Stomach (tissue), 9 donors: ENCODE data around the gene ANKS1A. TPM values are rescaled to one million over a fixed set of nuclear protein-coding genes. Genes with fewer than 3 reads are reported as not detected.

ENCODE experiments used
- DNase-seq, 2 donors: peaks; one replicate each; pipeline versions ENCODE4 v3.0.0 to v3.0.0-alpha.2; 2013 to 2019
- H3K27ac ChIP-seq, 5 donors: fragments of 200-600 bp in 4 of 5; sonication (generic) in 4 of 5; one replicate each; pipeline ENCODE4 v1.5.1; 2013 to 2019; ENCODE audit warnings: mild to moderate bottlenecking in 1 of 5, moderate library complexity in 1 of 5
- H3K27me3 ChIP-seq, 3 donors: fragments of 200-600 bp; sonication (generic); one replicate each; pipeline ENCODE4 v1.5.1; 2017 to 2019; ENCODE audit warnings: mixed run types in 1 of 3
- H3K36me3 ChIP-seq, 4 donors: fragments of 200-600 bp; sonication (generic); 1 replicate in 3 of 4; 2 replicates in 1 of 4; pipeline ENCODE4 v1.5.1; 2016 to 2019
- H3K4me1 ChIP-seq, 4 donors: fragments of 200-600 bp; sonication (generic); one replicate each; pipeline ENCODE4 v1.5.1; 2016 to 2019
- H3K4me3 ChIP-seq, 4 donors: fragments of 200-600 bp; sonication (generic) in 3 of 4; one replicate each; pipeline ENCODE4 v1.5.1; 2016 to 2019; ENCODE audit warnings: mild to moderate bottlenecking in 1 of 4
- H3K9me3 ChIP-seq, 4 donors: fragments of 200-600 bp; sonication (generic); one replicate each; pipeline ENCODE4 v1.5.1; 2016 to 2019
- EP300 ChIP-seq: sonication (generic); formaldehyde crosslinking; IDR thresholded peaks from one replicate; pipeline ENCODE4 v1.6.1; 2017; ENCODE audit warnings: antibody characterized with exemption
- POLR2A ChIP-seq, 4 donors: fragments of 450-650 bp; IDR thresholded peaks; one replicate each; pipeline ENCODE4 v1.6.1; 2016; ENCODE audit warnings: antibody characterized with exemption in 4 of 4, control low read depth in 2 of 4, mild to moderate bottlenecking in 1 of 4, moderate library complexity in 1 of 4
- POLR2AphosphoS5 ChIP-seq, 3 donors: sonication (generic); formaldehyde crosslinking; IDR thresholded peaks; one replicate each; pipeline ENCODE4 v1.6.1; 2016; ENCODE audit warnings: antibody characterized with exemption in 3 of 3
- WGBS, 5 donors: extraction: QIAGEN DNeasy Blood & Tissue Kit in 3 of 5; methylation state at CpG; one replicate each; pipeline versions ENCODE4 v1.1.5 to v1.1.7; 2013 to 2018; 5-methylcytosine and 5-hydroxymethylcytosine counted together
- intact Hi-C: fragments of 100-400 bp; cut with DNase I; formaldehyde crosslinking; loops from one replicate; pipeline ENCODE4 v1.15.1; 2023; ENCODE audit warnings: low total_unique reads
- polyA plus RNA-seq, 3 donors: library from polyadenylated mRNA; stranded (reverse); fragments of 200-250 nt; gene quantifications; one replicate each; pipeline ENCODE4 v1.2.3, GENCODE V29; 2013
- total RNA-seq, 5 donors: library from RNA; depleted of rRNA; stranded (reverse); fragments of >200 nt; gene quantifications; one replicate each; pipeline versions ENCODE4 v1.1.0 to v1.2.3, GENCODE V29; 2014 to 2016
- TF ChIP-seq, protein P1 (sequence below), 7 experiments: fragments of 450-650 bp in 4 of 7; fragments of 200-600 bp in 3 of 7; sonication (generic) in 3 of 7; IDR thresholded peaks; one replicate each; pipeline ENCODE4 v1.5.1; 2016 to 2019; ENCODE audit warnings: antibody characterized with exemption in 7 of 7, control low read depth in 2 of 7, mild to moderate bottlenecking in 1 of 7
- donor health status: healthy with polysubstance abuse.
- donor health status: Bipolar disorder and iron deficiency.
- donor health status: healthy.

Gene ANKS1A
- total and polyA plus RNA-seq, 8 donors: 6.1 to 40.6 (median 21.5) TPM

DNA sequence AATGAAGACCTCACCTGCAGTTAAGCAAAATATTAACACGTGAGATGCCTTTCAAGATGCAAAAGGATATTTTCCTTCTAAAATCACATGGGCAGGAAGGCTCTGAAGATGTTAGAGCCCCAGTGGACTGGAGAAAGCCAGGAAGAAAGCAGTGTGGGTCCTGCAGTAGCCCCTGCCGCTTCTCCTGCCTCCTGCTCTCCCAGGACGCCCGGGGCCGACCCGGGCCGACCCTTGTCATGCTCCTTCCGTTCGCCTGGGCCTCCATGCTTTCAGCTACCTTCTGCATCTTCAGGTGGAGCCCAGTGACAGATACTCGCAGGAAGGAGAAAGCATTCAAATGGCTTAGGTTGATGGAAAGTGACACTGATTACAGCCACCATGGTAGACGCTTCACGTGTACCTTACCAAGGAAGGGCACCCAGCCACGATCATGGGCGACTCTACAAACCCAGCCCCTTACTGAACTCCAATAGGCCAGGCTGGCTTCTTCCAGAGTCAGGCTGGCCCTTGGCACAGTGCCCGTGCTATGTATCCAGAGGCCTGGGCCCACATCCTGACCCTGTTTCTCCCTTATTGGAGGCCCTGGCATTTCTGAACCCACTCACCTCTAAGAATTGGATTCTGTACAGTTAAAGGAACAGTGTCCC lies 183.1 kb downstream of the ANKS1A start:
- DNase-seq: no peak
- WGBS, 5 donors: 71 to 82% (median 76%) methylated on average over 10 to 15 of the region's 15 CpGs
- TF ChIP-seq EP300 (no peak), POLR2AphosphoS5 (IDR thresholded peaks at IDR 0.05) (no peak), POLR2A (IDR thresholded peaks at IDR 0.05) (no peak)
- TF ChIP-seq, protein P1, sequence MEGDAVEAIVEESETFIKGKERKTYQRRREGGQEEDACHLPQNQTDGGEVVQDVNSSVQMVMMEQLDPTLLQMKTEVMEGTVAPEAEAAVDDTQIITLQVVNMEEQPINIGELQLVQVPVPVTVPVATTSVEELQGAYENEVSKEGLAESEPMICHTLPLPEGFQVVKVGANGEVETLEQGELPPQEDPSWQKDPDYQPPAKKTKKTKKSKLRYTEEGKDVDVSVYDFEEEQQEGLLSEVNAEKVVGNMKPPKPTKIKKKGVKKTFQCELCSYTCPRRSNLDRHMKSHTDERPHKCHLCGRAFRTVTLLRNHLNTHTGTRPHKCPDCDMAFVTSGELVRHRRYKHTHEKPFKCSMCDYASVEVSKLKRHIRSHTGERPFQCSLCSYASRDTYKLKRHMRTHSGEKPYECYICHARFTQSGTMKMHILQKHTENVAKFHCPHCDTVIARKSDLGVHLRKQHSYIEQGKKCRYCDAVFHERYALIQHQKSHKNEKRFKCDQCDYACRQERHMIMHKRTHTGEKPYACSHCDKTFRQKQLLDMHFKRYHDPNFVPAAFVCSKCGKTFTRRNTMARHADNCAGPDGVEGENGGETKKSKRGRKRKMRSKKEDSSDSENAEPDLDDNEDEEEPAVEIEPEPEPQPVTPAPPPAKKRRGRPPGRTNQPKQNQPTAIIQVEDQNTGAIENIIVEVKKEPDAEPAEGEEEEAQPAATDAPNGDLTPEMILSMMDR (IDR thresholded peaks at IDR 0.05): no peak
- Histone ChIP-seq H3K36me3 (peaks cover 28 to 93% (median 68%) of the 10 kb centered on the region in 4 donors), H3K4me1 (peaks cover 0 to 17% (median 0%) of the 10 kb centered on the region in 4 donors), H3K9me3 (no peaks in the 10 kb centered on the region), H3K4me3 (no peak overlapping the region), H3K27me3 (no peaks in the 10 kb centered on the region), H3K27ac (no peak overlapping the region)
- intact Hi-C loops: no loop called here

DNA sequence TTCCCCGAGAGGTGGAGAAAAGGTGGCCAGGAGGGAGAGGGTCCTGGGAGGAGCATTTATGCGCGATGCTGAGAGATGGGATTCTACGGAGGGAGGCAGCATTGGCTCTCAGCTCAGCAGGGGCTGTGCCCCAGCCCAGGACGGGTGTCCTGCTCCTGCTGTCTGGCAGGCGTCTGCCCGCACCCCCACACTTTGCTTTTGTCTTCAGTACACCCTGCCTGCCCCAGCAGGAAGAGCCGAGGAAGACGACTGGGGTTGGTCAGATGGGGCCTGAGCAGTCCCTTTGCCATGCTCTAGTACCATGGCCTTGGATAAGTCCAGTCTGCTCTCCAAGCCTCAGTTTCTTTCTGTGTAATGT lies 183.6 kb downstream of the ANKS1A start:
- H3K9me3 ChIP-seq: no peaks in the 10 kb centered on the region
- peaks cover 0 to 17% (median 0%) of the 10 kb centered on the region in 4 donors for H3K4me1 ChIP-seq
- H3K36me3 ChIP-seq: peaks cover 28 to 94% (median 70%) of the 10 kb centered on the region in 4 donors
- no peak overlapping the region for H3K27ac ChIP-seq
- no peak overlapping the region for H3K4me3 ChIP-seq
- intact Hi-C loops: no loop called here
- DNase-seq: no peak
- TF ChIP-seq POLR2A (IDR thresholded peaks at IDR 0.05): no peak
- TF ChIP-seq EP300: no peak
- TF ChIP-seq, protein P1 (IDR thresholded peaks at IDR 0.05): no peak
- TF ChIP-seq POLR2AphosphoS5 (IDR thresholded peaks at IDR 0.05): no peak
- WGBS, 5 donors: 88 to 95% (median 92%) methylated on average over 9 of the region's 9 CpGs
- no peaks in the 10 kb centered on the region for H3K27me3 ChIP-seq

DNA sequence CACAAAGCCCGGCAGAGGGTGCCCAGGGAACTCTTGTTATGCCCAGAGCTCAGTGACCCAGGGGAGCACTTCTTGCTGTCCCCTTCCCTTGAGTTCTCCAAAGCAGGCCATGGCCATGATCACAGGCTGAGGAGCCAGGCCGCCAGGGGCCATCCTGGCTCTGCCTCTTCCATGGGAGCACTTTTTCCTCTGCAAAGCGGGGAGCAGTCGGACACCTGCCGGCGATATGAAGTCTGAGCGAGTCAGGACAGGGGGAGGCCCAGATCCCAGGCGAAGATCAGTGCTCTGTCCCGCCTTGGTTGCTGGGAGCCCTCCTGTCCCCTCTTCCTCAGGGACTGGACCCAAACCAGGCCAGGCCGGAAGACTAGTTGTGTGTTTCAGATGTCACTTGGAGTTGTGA lies 184.2 kb downstream of the ANKS1A start:
- DNase-seq: no peak

DNA sequence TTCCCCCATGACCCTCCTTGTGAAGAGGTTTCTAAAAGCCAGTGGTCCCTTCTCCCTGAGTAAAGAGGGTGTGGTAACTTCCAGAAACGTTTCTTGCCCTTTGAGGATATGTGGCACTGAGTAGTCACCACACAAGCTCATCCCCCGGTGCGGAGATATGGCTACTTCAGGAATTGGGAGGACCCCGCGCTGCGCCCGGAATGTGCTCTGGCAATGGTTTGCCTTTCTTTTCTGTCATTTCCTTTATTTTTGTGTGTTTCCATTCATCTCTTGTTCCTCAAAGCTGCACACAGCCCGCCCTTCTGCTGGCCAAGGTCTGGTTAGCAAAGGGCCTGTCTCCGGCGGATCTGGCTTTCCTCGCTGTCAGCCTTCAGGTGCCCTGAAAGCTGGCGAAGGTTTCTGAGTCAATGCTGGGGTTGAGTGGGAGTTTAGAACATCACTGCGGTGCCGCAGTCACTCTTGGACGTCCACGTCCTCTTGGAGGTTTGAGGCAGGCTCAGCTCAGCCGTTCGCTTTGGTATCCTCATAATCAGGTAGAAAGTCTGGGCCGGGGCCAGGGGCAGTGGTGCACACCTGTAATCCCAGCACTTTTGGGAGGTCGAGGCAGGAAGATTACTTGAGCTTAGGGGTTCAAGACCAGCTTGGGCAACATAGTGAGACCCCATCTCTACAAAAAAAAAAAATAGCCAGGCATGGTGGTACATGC lies 184.9 kb downstream of the ANKS1A start:
- Histone ChIP-seq H3K27me3 (no peaks in the 10 kb centered on the region), H3K27ac (no peak overlapping the region), H3K36me3 (peaks cover 34 to 98% (median 77%) of the 10 kb centered on the region in 4 donors), H3K4me1 (peaks cover 0 to 17% (median 0%) of the 10 kb centered on the region in 4 donors), H3K4me3 (no peak overlapping the region), H3K9me3 (no peaks in the 10 kb centered on the region)
- TF ChIP-seq POLR2AphosphoS5 (IDR thresholded peaks at IDR 0.05) (no peak), POLR2A (IDR thresholded peaks at IDR 0.05) (no peak), EP300 (no peak)
- TF ChIP-seq, protein P1 (IDR thresholded peaks at IDR 0.05): no peak
- intact Hi-C loops: no loop called here
- 91 to 95% (median 93%) methylated on average over 20 of the region's 20 CpGs for WGBS, 5 donors
- DNase-seq: no peak

More for the DNA sequence above, 184.2 kb downstream of the ANKS1A start:
- TF ChIP-seq POLR2A (IDR thresholded peaks at IDR 0.05) (no peak), POLR2AphosphoS5 (IDR thresholded peaks at IDR 0.05) (no peak), EP300 (no peak)
- TF ChIP-seq, protein P1 (IDR thresholded peaks at IDR 0.05): no peak
- H3K4me3 ChIP-seq: no peak overlapping the region
- 92 to 98% (median 95%) methylated on average over 4 to 10 of the region's 10 CpGs for WGBS, 5 donors
- intact Hi-C loops: no loop called here
- H3K27me3 ChIP-seq: no peaks in the 10 kb centered on the region
- no peaks in the 10 kb centered on the region for H3K9me3 ChIP-seq
- peaks cover 28 to 98% (median 75%) of the 10 kb centered on the region in 4 donors for H3K36me3 ChIP-seq
- peak overlapping the region in 1 of 5 donors; percentile 32 for H3K27ac ChIP-seq
- H3K4me1 ChIP-seq: peaks cover 0 to 17% (median 0%) of the 10 kb centered on the region in 4 donors
